ENCODE measurements around the gene PUM1.
A peak's percentile ranks its signal among the peaks of the same experiment; 100 is the strongest.

PUM1 gene

GRCh38 chr1:31022259-31022658, 43.3 kb downstream of the PUM1 start:
- DNase-seq = no peak

- no peak for DNase-seq
Observed at GRCh38 chr1:31020007-31020790, 45.3 kb downstream of the PUM1 start.

- DNase-seq = no peak
Observed at GRCh38 chr1:31019401-31019800, 46.1 kb downstream of the PUM1 start.

- DNase-seq = no peak
Observed at GRCh38 chr1:31016868-31017267, 48.6 kb downstream of the PUM1 start.

GRCh38 chr1:31013187-31013864, 52.2 kb downstream of the PUM1 start:
- peak; percentile 41 for DNase-seq

GRCh38 chr1:31012210-31012924, 53.1 kb downstream of the PUM1 start:
- no peak for DNase-seq

- no peak for DNase-seq
Observed at GRCh38 chr1:31011719-31012118, 53.8 kb downstream of the PUM1 start.

GRCh38 chr1:31010086-31010989, 55.2 kb downstream of the PUM1 start:
- DNase-seq = no peak

- DNase-seq = no peak
Observed at GRCh38 chr1:31007462-31007991, 58.0 kb downstream of the PUM1 start.

- DNase-seq = no peak
Observed at GRCh38 chr1:31006747-31007146, 58.8 kb downstream of the PUM1 start.

- DNase-seq = no peak
Observed at GRCh38 chr1:31005617-31006166, 59.8 kb downstream of the PUM1 start.

- no peak for DNase-seq
Observed at GRCh38 chr1:31005198-31005597, 60.3 kb downstream of the PUM1 start.

GRCh38 chr1:31004231-31004621, 61.3 kb downstream of the PUM1 start:
- no peak for DNase-seq

- DNase-seq = no peak
Observed at GRCh38 chr1:31003613-31004230, 61.8 kb downstream of the PUM1 start.

GRCh38 chr1:31000301-31000700, 65.2 kb downstream of the PUM1 start:
- DNase-seq = no peak

GRCh38 chr1:30998887-30999286, 66.6 kb downstream of the PUM1 start:
- DNase-seq = no peak

- no peak for DNase-seq
Observed at GRCh38 chr1:30998171-30998570, 67.3 kb downstream of the PUM1 start.

- DNase-seq = no peak
Observed at GRCh38 chr1:30997463-30998057, 68.0 kb downstream of the PUM1 start.

- DNase-seq = no peak
Observed at GRCh38 chr1:30995990-30996612, 69.4 kb downstream of the PUM1 start.

GRCh38 chr1:30991862-30992606, 73.5 kb downstream of the PUM1 start:
- DNase-seq = no peak
